NCI-H82 treated with DMSO at 0.1 percent for 48 hours (cell line): ENCODE results near the gene B4GALT2.

Experiments used
- DNase-seq: peaks from one replicate; lab custom pipeline; 2025; ENCODE audit not compliant: unreplicated experiment; lab: John Stamatoyannopoulos, UW

B4GALT2 gene

GRCh38 chr1:43978551-43979260 is at the start of gene B4GALT2:
TSS of gene B4GALT2 (plus strand) at chr1:43979210. CDS start at chr1:43981161, 1,951 bp downstream.
- peak; percentile 20 for DNase-seq

GRCh38 chr1:43930168-43930948 is 48.7 kb upstream of the B4GALT2 start:
- no peak for DNase-seq

- DNase-seq, result no peak
These were observed 48.1 kb upstream of the B4GALT2 start for GRCh38 chr1:43930949-43931275.

GRCh38 chr1:43931711-43932660 is 47.0 kb upstream of the B4GALT2 start:
- DNase-seq, result no peak

- DNase-seq, result no peak
These were observed 46.1 kb upstream of the B4GALT2 start for GRCh38 chr1:43932786-43933385.

- DNase-seq, result no peak
These were observed 45.5 kb upstream of the B4GALT2 start, which contains the start of gene ARTN for GRCh38 chr1:43933386-43934100. TSS of gene ARTN (plus strand) at chr1:43933801. CDS start at chr1:43935657, 1,856 bp downstream.

GRCh38 chr1:43934101-43934985 is 44.7 kb upstream of the B4GALT2 start:
- peak; percentile 69 for DNase-seq

- DNase-seq, result no peak
These were observed 44.1 kb upstream of the B4GALT2 start for GRCh38 chr1:43934986-43935324.

GRCh38 chr1:43935711-43936427 is 43.1 kb upstream of the B4GALT2 start:
- no peak for DNase-seq

- DNase-seq, result no peak
These were observed 42.4 kb upstream of the B4GALT2 start for GRCh38 chr1:43936431-43937151.

- no peak for DNase-seq
These were observed 41.7 kb upstream of the B4GALT2 start for GRCh38 chr1:43937179-43937865.

- DNase-seq, result no peak
These were observed 40.6 kb upstream of the B4GALT2 start for GRCh38 chr1:43938383-43938782.

- no peak for DNase-seq
These were observed 40.0 kb upstream of the B4GALT2 start for GRCh38 chr1:43938892-43939587.

- no peak for DNase-seq
These were observed 36.6 kb upstream of the B4GALT2 start for GRCh38 chr1:43942411-43942810.

- no peak for DNase-seq
These were observed 34.1 kb upstream of the B4GALT2 start for GRCh38 chr1:43944860-43945259.

- DNase-seq, result no peak
These were observed 33.3 kb upstream of the B4GALT2 start for GRCh38 chr1:43945674-43946235.
